Hepatocyte (in vitro differentiated cells): ENCODE results near the gene C19orf81. TPM values are rescaled to one million over a fixed set of nuclear protein-coding genes. Genes with fewer than 3 reads are reported as not detected.

Source experiments
- DNase-seq: peaks from one replicate; pipeline ENCODE4 v3.0.0-alpha.2; 2016; ENCODE audit warnings: low spot score
- H2AFZ ChIP-seq: fragments of 200-600 bp; sonication (generic); 2 replicates; pipeline ENCODE4 v1.6.0; 2016; ENCODE audit warnings: antibody characterized with exemption, mild to moderate bottlenecking
- H3K27ac ChIP-seq: fragments of 200-600 bp; sonication (generic); 2 replicates; pipeline ENCODE4 v1.5.1; 2016; ENCODE audit warnings: mild to moderate bottlenecking
- H3K27me3 ChIP-seq: fragments of 200-600 bp; sonication (generic); 2 replicates; pipeline ENCODE4 v1.6.1; 2016
- H3K36me3 ChIP-seq: fragments of 200-600 bp; sonication (generic); replicated peaks from 2 replicates; pipeline ENCODE4 v1.5.1; 2016; ENCODE audit warnings: low read depth; ENCODE audit not compliant: insufficient read depth
- H3K4me1 ChIP-seq: fragments of 200-600 bp; sonication (generic); 2 replicates; pipeline ENCODE4 v1.5.1; 2016; ENCODE audit warnings: mild to moderate bottlenecking, moderate library complexity; ENCODE audit not compliant: insufficient read depth
- H3K4me2 ChIP-seq: fragments of 200-600 bp; sonication (generic); 2 replicates; pipeline ENCODE4 v1.6.0; 2016
- H3K4me3 ChIP-seq: fragments of 200-600 bp; sonication (generic); 2 replicates; pipeline ENCODE4 v1.5.1; 2016; ENCODE audit warnings: mild to moderate bottlenecking
- H3K79me2 ChIP-seq: fragments of 200-600 bp; sonication (generic); 2 replicates; pipeline ENCODE4 v1.6.0; 2017; ENCODE audit warnings: mild to moderate bottlenecking
- H3K9me2 ChIP-seq: fragments of 200-600 bp; sonication (generic); replicated peaks from 2 replicates; pipeline ENCODE4 v1.6.0; 2017; ENCODE audit warnings: mild to moderate bottlenecking; ENCODE audit not compliant: insufficient read depth
- H3K9me3 ChIP-seq: fragments of 200-600 bp; sonication (generic); 2 replicates; pipeline ENCODE4 v1.5.1; 2016; ENCODE audit warnings: low read depth, mild to moderate bottlenecking
- H4K20me1 ChIP-seq: fragments of 200-600 bp; sonication (generic); 2 replicates; pipeline ENCODE4 v1.6.0; 2016; ENCODE audit warnings: mild to moderate bottlenecking; ENCODE audit not compliant: insufficient read depth, poor library complexity, severe bottlenecking
- EZH2 ChIP-seq: fragments of 200-600 bp; sonication (generic); IDR thresholded peaks from 2 replicates; pipeline ENCODE4 v1.6.1; 2016; ENCODE audit warnings: antibody characterized with exemption, mild to moderate bottlenecking, borderline replicate concordance
- EZH2phosphoT487 ChIP-seq: fragments of 200-600 bp; sonication (generic); IDR thresholded peaks from one replicate; pipeline ENCODE4 v1.6.1; 2018; ENCODE audit warnings: antibody characterized with exemption, mild to moderate bottlenecking, low read depth, moderate library complexity; ENCODE audit not compliant: unreplicated experiment, severe bottlenecking
- WGBS: methylation state at CpG from one replicate; pipeline ENCODE4 v1.1.6; 2016; ENCODE audit warnings: low lambda C conversion rate; ENCODE audit errors: missing lambda C conversion rate; 5-methylcytosine and 5-hydroxymethylcytosine counted together
- polyA plus RNA-seq: library from polyadenylated mRNA; unstranded; fragments of >200 nt; fragmentation: Nextera tagmentation; extraction: Ambion mirVana; gene quantifications from 2 replicates; pipeline ENCODE4 v1.2.1, GENCODE V29; 2016
- total RNA-seq: library from RNA; depleted of rRNA; stranded (reverse); fragments of >200 nt; gene quantifications from 2 replicates; pipeline ENCODE4 v1.2.3, GENCODE V29; 2014
- TF ChIP-seq, protein P1 (sequence below): fragments of 200-600 bp; sonication (generic); IDR thresholded peaks from 2 replicates; pipeline ENCODE4 v1.5.1; 2016; ENCODE audit warnings: antibody characterized with exemption, mild to moderate bottlenecking; ENCODE audit not compliant: poor library complexity

C19orf81 gene
- total and polyA plus RNA-seq, 2 experiments from 2014 or later = 4.1 to 12.4 TPM

DNA sequence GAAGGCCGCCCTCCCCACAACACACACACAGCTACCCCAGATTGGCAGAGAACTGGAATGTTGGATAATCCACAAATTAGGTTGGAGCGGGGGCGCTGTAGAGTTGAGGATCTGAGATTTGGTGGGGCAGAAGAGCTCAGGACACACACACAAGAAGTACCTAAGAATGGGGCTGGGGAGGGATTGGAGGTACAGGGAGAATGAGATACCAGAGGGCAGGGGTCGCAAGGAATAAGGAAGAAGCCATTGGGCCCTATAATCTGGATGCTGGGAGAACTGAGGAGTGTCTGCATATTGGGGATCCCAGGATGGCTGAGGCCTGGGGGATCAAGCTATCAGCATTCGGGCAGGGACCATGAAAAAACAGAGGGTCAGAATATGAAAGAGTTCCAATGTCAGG lies 21.1 kb upstream of the C19orf81 start:
- no peak for DNase-seq
- H3K4me3 ChIP-seq = no peak overlapping the region
- no peaks in the 10 kb centered on the region for H3K79me2 ChIP-seq
- no peak for TF ChIP-seq EZH2phosphoT487
- TF ChIP-seq, protein P1, sequence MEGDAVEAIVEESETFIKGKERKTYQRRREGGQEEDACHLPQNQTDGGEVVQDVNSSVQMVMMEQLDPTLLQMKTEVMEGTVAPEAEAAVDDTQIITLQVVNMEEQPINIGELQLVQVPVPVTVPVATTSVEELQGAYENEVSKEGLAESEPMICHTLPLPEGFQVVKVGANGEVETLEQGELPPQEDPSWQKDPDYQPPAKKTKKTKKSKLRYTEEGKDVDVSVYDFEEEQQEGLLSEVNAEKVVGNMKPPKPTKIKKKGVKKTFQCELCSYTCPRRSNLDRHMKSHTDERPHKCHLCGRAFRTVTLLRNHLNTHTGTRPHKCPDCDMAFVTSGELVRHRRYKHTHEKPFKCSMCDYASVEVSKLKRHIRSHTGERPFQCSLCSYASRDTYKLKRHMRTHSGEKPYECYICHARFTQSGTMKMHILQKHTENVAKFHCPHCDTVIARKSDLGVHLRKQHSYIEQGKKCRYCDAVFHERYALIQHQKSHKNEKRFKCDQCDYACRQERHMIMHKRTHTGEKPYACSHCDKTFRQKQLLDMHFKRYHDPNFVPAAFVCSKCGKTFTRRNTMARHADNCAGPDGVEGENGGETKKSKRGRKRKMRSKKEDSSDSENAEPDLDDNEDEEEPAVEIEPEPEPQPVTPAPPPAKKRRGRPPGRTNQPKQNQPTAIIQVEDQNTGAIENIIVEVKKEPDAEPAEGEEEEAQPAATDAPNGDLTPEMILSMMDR = no peak
- 87% methylated on average over 5 of the region's 5 CpGs for WGBS
- no peaks in the 10 kb centered on the region for H3K4me1 ChIP-seq
- no peaks in the 10 kb centered on the region for H3K27me3 ChIP-seq
- no peaks in the 10 kb centered on the region for H3K9me3 ChIP-seq
- no peak overlapping the region for H3K4me2 ChIP-seq
- no peaks in the 10 kb centered on the region for H3K9me2 ChIP-seq
- no peak overlapping the region for H2AFZ ChIP-seq
- H3K36me3 ChIP-seq = no peaks in the 10 kb centered on the region
- H3K27ac ChIP-seq = no peak overlapping the region
- H4K20me1 ChIP-seq = no peaks in the 10 kb centered on the region

DNA sequence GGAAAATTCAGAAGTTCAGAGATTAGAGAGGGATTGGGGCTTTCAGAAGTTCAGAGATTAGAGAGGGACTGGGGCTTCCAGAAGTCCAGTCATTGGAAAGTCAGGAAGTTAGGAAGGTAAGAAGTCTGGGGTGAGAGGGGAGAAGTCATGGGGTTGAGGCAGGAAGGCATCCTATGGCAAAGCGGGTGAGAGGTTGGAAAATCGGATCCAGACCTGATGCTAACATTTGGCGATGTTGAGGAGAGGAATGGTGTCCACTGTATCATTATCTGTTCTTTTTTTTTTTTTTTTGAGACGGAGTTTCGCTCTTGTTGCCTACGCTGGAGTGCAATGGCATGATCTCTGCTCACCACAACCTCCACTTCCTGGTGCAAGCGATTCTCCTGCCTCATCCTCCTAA lies 20.7 kb upstream of the C19orf81 start:
- no peaks in the 10 kb centered on the region for H3K27me3 ChIP-seq
- H3K4me3 ChIP-seq = no peak overlapping the region
- H3K27ac ChIP-seq = no peak overlapping the region
- no peaks in the 10 kb centered on the region for H3K4me1 ChIP-seq
- no peak overlapping the region for H2AFZ ChIP-seq
- H3K9me2 ChIP-seq = no peaks in the 10 kb centered on the region
- H3K4me2 ChIP-seq = no peak overlapping the region
- no peaks in the 10 kb centered on the region for H3K9me3 ChIP-seq
- TF ChIP-seq, protein P1 = no peak
- TF ChIP-seq EZH2phosphoT487 (no peak), EZH2 (no peak)
- 81% methylated on average over 5 of the region's 7 CpGs for WGBS
- H4K20me1 ChIP-seq = no peaks in the 10 kb centered on the region
- no peaks in the 10 kb centered on the region for H3K36me3 ChIP-seq
- no peak for DNase-seq
- no peaks in the 10 kb centered on the region for H3K79me2 ChIP-seq

DNA sequence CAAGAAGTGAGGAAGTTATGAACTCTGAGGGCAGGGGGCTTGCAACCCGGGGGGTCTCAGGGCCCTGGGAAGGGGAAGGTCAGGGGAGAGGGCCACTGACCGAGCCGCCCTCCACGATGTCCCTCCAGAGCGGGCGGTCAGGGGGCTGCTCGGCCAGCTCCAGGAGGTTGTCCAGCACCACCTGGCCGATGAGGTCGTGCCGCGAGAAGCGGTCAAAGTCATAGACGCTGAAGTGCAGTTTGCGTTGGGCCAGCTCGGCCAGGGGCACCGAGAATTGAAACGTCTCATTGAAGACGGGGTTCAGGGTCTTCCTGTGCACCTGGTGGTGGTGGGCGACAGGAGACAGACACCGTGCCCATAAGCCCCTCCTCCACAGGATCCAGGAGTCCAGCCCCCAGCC lies 20.1 kb upstream of the C19orf81 start:
- no peak overlapping the region for H2AFZ ChIP-seq
- no peak overlapping the region for H3K27ac ChIP-seq
- no peaks in the 10 kb centered on the region for H3K79me2 ChIP-seq
- H4K20me1 ChIP-seq = no peaks in the 10 kb centered on the region
- no peak overlapping the region for H3K4me3 ChIP-seq
- DNase-seq = no peak
- no peaks in the 10 kb centered on the region for H3K36me3 ChIP-seq
- H3K4me1 ChIP-seq = no peaks in the 10 kb centered on the region
- peaks cover 6% of the 10 kb centered on the region for H3K9me3 ChIP-seq
- TF ChIP-seq EZH2 (no peak), EZH2phosphoT487 (no peak)
- 92% methylated on average over 18 of the region's 20 CpGs for WGBS
- no peak overlapping the region for H3K4me2 ChIP-seq
- H3K9me2 ChIP-seq = no peaks in the 10 kb centered on the region
- H3K27me3 ChIP-seq = no peaks in the 10 kb centered on the region

DNA sequence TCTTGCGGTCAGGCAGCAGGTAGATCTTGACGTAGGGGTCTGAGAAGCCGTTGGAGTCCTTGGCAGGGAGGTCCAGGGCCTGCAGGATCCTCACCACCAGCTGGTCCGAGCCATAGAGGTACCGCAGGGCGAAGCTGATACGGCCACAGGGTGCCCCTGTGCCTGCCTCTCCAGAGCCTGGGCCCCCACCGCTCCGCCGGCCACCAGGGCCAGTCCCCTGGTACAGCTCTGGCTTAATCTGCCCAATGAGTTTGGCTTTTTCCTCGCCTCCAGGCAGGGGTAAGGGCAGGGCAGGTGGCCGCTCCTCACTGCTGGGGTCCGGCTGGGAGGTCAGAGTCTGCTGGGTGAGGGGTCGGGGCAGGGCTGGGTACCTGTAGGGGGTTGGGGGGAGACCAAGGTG lies 19.4 kb upstream of the C19orf81 start:
- 86% methylated on average over 13 of the region's 14 CpGs for WGBS
- H2AFZ ChIP-seq = no peak overlapping the region
- H3K9me3 ChIP-seq = peaks cover 6% of the 10 kb centered on the region
- H4K20me1 ChIP-seq = no peaks in the 10 kb centered on the region
- H3K27ac ChIP-seq = no peak overlapping the region
- no peak overlapping the region for H3K4me2 ChIP-seq
- no peak overlapping the region for H3K4me3 ChIP-seq
- H3K4me1 ChIP-seq = no peaks in the 10 kb centered on the region
- TF ChIP-seq, protein P1 = no peak
- TF ChIP-seq EZH2phosphoT487 (no peak), EZH2 (no peak)
- no peaks in the 10 kb centered on the region for H3K79me2 ChIP-seq
- no peaks in the 10 kb centered on the region for H3K36me3 ChIP-seq
- DNase-seq = no peak
- no peaks in the 10 kb centered on the region for H3K9me2 ChIP-seq
- no peaks in the 10 kb centered on the region for H3K27me3 ChIP-seq
